K562 (cell line): Measurements from ENCODE around the gene INTS6. TPM values are rescaled to one million over a fixed set of nuclear protein-coding genes. Genes with fewer than 3 reads are reported as not detected.
A peak's percentile ranks its signal among the peaks of the same experiment; 100 is the strongest.

ENCODE experiments used
- ATAC-seq: fragments of 200-7000 bp; cut with Tn5 transposase; 3 replicates; pipeline ENCODE4 v1.9.1; 2020; ENCODE audit warnings: moderate library complexity
- BruUV-seq: library from RNA; stranded (reverse); fragments of 400-500 nt; replicated peaks from 2 replicates; lab custom pipeline; 2021; lab: Mats Ljungman, UMichigan
- CTCF ChIA-PET: fragments of 300-600 bp; formaldehyde crosslinking; extraction: SDS; loops from one replicate; lab custom pipeline; 2021; ENCODE audit warnings: low intra/inter-chr PET ratio; lab: Yijun Ruan, JAX
- POLR2A ChIA-PET: fragments of 300-600, 350-650 bp; sonication (Branson Sonifier 250); formaldehyde crosslinking; extraction: SDS; loops from one replicate; lab custom pipeline; 2021; ENCODE audit warnings: antibody characterized with exemption, inconsistent platforms; lab: Yijun Ruan, JAX
- DNase-seq, 4 experiments: peaks; one replicate each; pipeline versions ENCODE4 v3.0.0 to v3.0.0-alpha.2; 2011 to 2018; ENCODE audit warnings: low spot score in 3 of 4, mixed read lengths in 3 of 4; ENCODE audit errors: extremely low read depth in 1 of 4
- FAIRE-seq: peaks from 2 replicates; lab custom pipeline; 2011; peaks lifted over from hg19 to GRCh38; lab: Jason Lieb, UNC
- H2AFZ ChIP-seq: 2 replicates; pipeline ENCODE4 v1.6.0; 2011; ENCODE audit warnings: low read depth, low read length, control low read depth, inconsistent platforms
- H3K27ac ChIP-seq: fragments of 200-600 bp; 3 replicates; pipeline ENCODE4 v1.8.0; 2011; ENCODE audit warnings: low read depth, mild to moderate bottlenecking, control low read depth, inconsistent platforms, low read length, moderate library complexity, mixed read lengths; ENCODE audit errors: extremely low read depth
- H3K27me3 ChIP-seq, 2 experiments: fragments of 300-600 bp in 1 of 2; 2 replicates in 1 of 2; 3 replicates in 1 of 2; pipeline versions ENCODE4 v1.6.0 to v1.8.0; 2011; ENCODE audit warnings: inconsistent platforms in 2 of 2, low read length in 2 of 2, mild to moderate bottlenecking in 1 of 2, mixed read lengths in 1 of 2, moderate library complexity in 1 of 2; ENCODE audit not compliant: control insufficient read depth in 2 of 2, insufficient read depth in 2 of 2
- H3K36me3 ChIP-seq: fragments of 300-600 bp; 3 replicates; pipeline ENCODE4 v1.8.0; 2011; ENCODE audit warnings: mild to moderate bottlenecking, low read length, inconsistent platforms; ENCODE audit not compliant: control insufficient read depth, insufficient read depth
- H3K4me1 ChIP-seq, 2 experiments: fragments of 200-600 bp in 1 of 2; replicated peaks in 1 of 2; 2 replicates in 1 of 2; 3 replicates in 1 of 2; pipeline versions ENCODE4 v1.5.1 to v1.8.0; 2011; ENCODE audit warnings: inconsistent platforms in 2 of 2, low read length in 2 of 2, mild to moderate bottlenecking in 1 of 2, mixed read lengths in 1 of 2, moderate library complexity in 1 of 2; ENCODE audit not compliant: control insufficient read depth in 2 of 2, insufficient read depth in 2 of 2
- H3K4me2 ChIP-seq: 2 replicates; pipeline ENCODE4 v1.6.1; 2011; ENCODE audit warnings: low read length, control low read depth, inconsistent platforms, mixed read lengths; ENCODE audit not compliant: insufficient read depth
- H3K4me3 ChIP-seq: fragments of 200-600 bp; sonication (generic), shearing (Covaris generic); 2 replicates; pipeline ENCODE4 v1.5.1; 2016; ENCODE audit warnings: control low read depth, inconsistent platforms
- H3K79me2 ChIP-seq: fragments of 200-600 bp; 3 replicates; pipeline ENCODE4 v1.8.0; 2011; ENCODE audit warnings: low read length, inconsistent platforms; ENCODE audit not compliant: control insufficient read depth, insufficient read depth
- H3K9ac ChIP-seq, 2 experiments: 2 replicates each; pipeline versions ENCODE4 v1.6.0 to v1.6.1; 2011; ENCODE audit warnings: low read depth in 2 of 2, low read length in 2 of 2, control low read depth in 1 of 2, inconsistent platforms in 1 of 2, mild to moderate bottlenecking in 1 of 2, mixed read lengths in 1 of 2; ENCODE audit not compliant: insufficient read depth in 1 of 2
- H3K9me1 ChIP-seq: one replicate; pipeline ENCODE4 v1.6.0; 2011; ENCODE audit warnings: inconsistent platforms, mild to moderate bottlenecking, low read length, moderate library complexity; ENCODE audit not compliant: control insufficient read depth, insufficient read depth
- H3K9me3 ChIP-seq: replicated peaks from 2 replicates; pipeline ENCODE4 v1.5.1; 2011; ENCODE audit warnings: low read depth, low read length, inconsistent platforms; ENCODE audit not compliant: control insufficient read depth, insufficient read depth
- H4K20me1 ChIP-seq: replicated peaks from 2 replicates; pipeline ENCODE4 v1.6.1; 2011; ENCODE audit warnings: low read length, inconsistent platforms, mixed read lengths; ENCODE audit not compliant: control insufficient read depth, insufficient read depth
- CCNT2 ChIP-seq: IDR thresholded peaks from 2 replicates; pipeline ENCODE4 v1.6.1; 2011; ENCODE audit warnings: borderline replicate concordance, low read depth, mild to moderate bottlenecking, moderate library complexity, mixed read lengths, low read length; ENCODE audit not compliant: insufficient read length; ENCODE audit errors: extremely low read depth
- FOXM1 ChIP-seq, 2 experiments: fragments of 450-650 bp in 1 of 2; sonication (generic) in 1 of 2; formaldehyde crosslinking in 1 of 2; IDR thresholded peaks; 2 replicates each; pipeline versions ENCODE4 v1.6.1 to v1.9.0; 2017 to 2022; ENCODE audit warnings: low read depth in 2 of 2, mild to moderate bottlenecking in 2 of 2, missing genetic modification reagents in 1 of 2, moderate library complexity in 1 of 2
- HDAC1 ChIP-seq, 2 experiments: fragments of 450-650 bp; IDR thresholded peaks; 2 replicates each; pipeline ENCODE4 v1.6.1; 2016 to 2017; ENCODE audit warnings: inconsistent platforms in 1 of 2, mild to moderate bottlenecking in 1 of 2, moderate library complexity in 1 of 2
- YY1 ChIP-seq, 3 experiments: IDR thresholded peaks; 2 replicates each; pipeline ENCODE4 v1.6.1; 2011; ENCODE audit warnings: low read length in 2 of 3, mild to moderate bottlenecking in 2 of 3, moderate library complexity in 2 of 3, borderline replicate concordance in 1 of 3, control low read depth in 1 of 3, low read depth in 1 of 3; ENCODE audit not compliant: insufficient read depth in 3 of 3, insufficient replicate concordance in 2 of 3, control insufficient read depth in 1 of 3, insufficient read length in 1 of 3; ENCODE audit errors: extremely low read depth in 1 of 3
- ZNF696 ChIP-seq: fragments of 250-450 bp; sonication (Bioruptor Pico); conservative IDR thresholded peaks from 2 replicates; pipeline ENCODE4 v1.4.0; 2020; ENCODE audit warnings: mild to moderate bottlenecking, moderate library complexity
- WGBS: fragments of 100-300 bp; shearing (Covaris generic); methylation state at CpG from one replicate; pipeline ENCODE4 v1.1.6; 2016; ENCODE audit warnings: low coverage, mixed read lengths; ENCODE audit not compliant: insufficient coverage; ENCODE audit errors: missing lambda C conversion rate; 5-methylcytosine and 5-hydroxymethylcytosine counted together
- in situ Hi-C: fragments of 300-500 bp; cut with MboI; formaldehyde crosslinking; loops from 4 replicates; pipeline ENCODE4 v1.15.0; 2018; ENCODE audit warnings: inconsistent platforms, mixed read lengths
- intact Hi-C: fragments of 100-400 bp; cut with micrococcal nuclease; formaldehyde crosslinking; loops from 2 replicates; pipeline ENCODE4 v1.14.2; 2022
- polyA plus RNA-seq, 8 experiments: library from polyadenylated mRNA; depleted of rRNA in 4 of 8; stranded (reverse) in 5 of 8; unstranded in 3 of 8; fragments of >200 nt; fragmentation: Nextera tagmentation in 2 of 8; fragmentation: Illumina TruSeq in 1 of 8; extraction: Ambion mirVana in 2 of 8; extraction: Trizol in 1 of 8; gene quantifications; 2 replicates each; pipeline versions ENCODE4 v1.2.1 to v1.2.3, GENCODE V29; 2011 to 2014; ENCODE audit warnings: inconsistent platforms in 1 of 8, missing spikeins in 1 of 8
- total RNA-seq, 7 experiments: library from RNA; depleted of rRNA in 6 of 7; stranded (reverse); fragments of >200 nt in 6 of 7; fragmentation: Illumina TruSeq in 2 of 7; extraction: Trizol in 2 of 7; gene quantifications; 2 replicates each; pipeline versions ENCODE4 v1.2.1 to v1.2.3, GENCODE V29; 2011 to 2021; ENCODE audit warnings: low replicate concordance in 1 of 7
- TF ChIP-seq, protein P1 (sequence below), 3 experiments: IDR thresholded peaks in 2 of 3; conservative IDR thresholded peaks in 1 of 3; 2 replicates each; pipeline ENCODE4 v1.5.1; 2011 to 2012; ENCODE audit warnings: low read length in 3 of 3, mild to moderate bottlenecking in 3 of 3, control low read depth in 2 of 3, improper control_type of control experiment in 1 of 3, inconsistent platforms in 1 of 3, low read depth in 1 of 3, mixed read lengths in 1 of 3, moderate library complexity in 1 of 3; ENCODE audit not compliant: insufficient read depth in 2 of 3

INTS6 gene
- total and polyA plus RNA-seq, 9 of the 15 experiments (the other 6 are each of a cell fraction or from before 2014, with no cell fraction given), result 3.7 to 29.8 (median 16.1) TPM

GRCh38 chr13:51444922-51445321 lies 7.9 kb downstream of the INTS6 start:
- 0 out of 3 replicates have a peak, but pooled peaks have one; percentile 35 for ATAC-seq
- peaks cover 26% of the 10 kb centered on the region for H3K36me3 ChIP-seq
- CTCF ChIA-PET, result interaction anchor here (0.6 kb wide), 1 partner anchor 169 kb away, joined by 7 read pairs; no protein-coding TSS in a partner anchor
- FAIRE-seq, result no peak
- H4K20me1 ChIP-seq, result no peaks in the 10 kb centered on the region
- 56% methylated on average over 1 of the region's 1 CpG for WGBS
- no peaks in the 10 kb centered on the region for H3K9me3 ChIP-seq
- H3K27ac ChIP-seq, result no peak overlapping the region
- 0 out of 3 replicates have a peak, but pooled peaks cover 3% of the 10 kb centered on the region for H3K79me2 ChIP-seq
- H3K4me3 ChIP-seq, result no peak overlapping the region
- no peaks in the 10 kb centered on the region for H3K27me3 ChIP-seq
- H3K9ac ChIP-seq, result no peak overlapping the region
- in situ Hi-C loops (loop anchor here (10.0 to 25.0 kb wide), 2 partner anchors 350 to 692 kb away; partner anchors contain the start of gene NEK5), intact Hi-C loops (loop anchor here (2.0 kb wide), 1 partner anchor 352 kb away; no protein-coding TSS in a partner anchor)
- POLR2A ChIA-PET, result interaction anchor here (2.6 kb wide), 1 partner anchor 8 kb away, joined by 13 read pairs; the partner anchor contains the start of gene INTS6
- H3K4me1 ChIP-seq, result peaks cover 0 to 7% of the 10 kb centered on the region in 2 experiments; a peak in 3 of 5 replicates
- peak in 1 of 4 experiments; percentile 4 for DNase-seq
- H2AFZ ChIP-seq, result no peak overlapping the region
- no peak overlapping the region for H3K4me2 ChIP-seq
- no TSS peak for BruUV-seq
- peaks cover 6% of the 10 kb centered on the region for H3K9me1 ChIP-seq
- TF ChIP-seq YY1 (IDR thresholded peaks at IDR 0.05; ENCODE audit: borderline replicate concordance in 1 of 3, control insufficient read depth in 1 of 3, extremely low read depth in 1 of 3, insufficient read depth in 3 of 3, insufficient read length in 1 of 3, insufficient replicate concordance in 2 of 3, low read depth in 1 of 3, low read length in 2 of 3) (no peak), CCNT2 (no peak), HDAC1 (IDR thresholded peaks at IDR 0.05) (no peak), ZNF696 (no peak), FOXM1 (IDR thresholded peaks at IDR 0.05; ENCODE audit: low read depth) (no peak), FOXM1 (CRISPR knock-in tag; IDR thresholded peaks at IDR 0.05; ENCODE audit: low read depth) (no peak)
- TF ChIP-seq, protein P1, sequence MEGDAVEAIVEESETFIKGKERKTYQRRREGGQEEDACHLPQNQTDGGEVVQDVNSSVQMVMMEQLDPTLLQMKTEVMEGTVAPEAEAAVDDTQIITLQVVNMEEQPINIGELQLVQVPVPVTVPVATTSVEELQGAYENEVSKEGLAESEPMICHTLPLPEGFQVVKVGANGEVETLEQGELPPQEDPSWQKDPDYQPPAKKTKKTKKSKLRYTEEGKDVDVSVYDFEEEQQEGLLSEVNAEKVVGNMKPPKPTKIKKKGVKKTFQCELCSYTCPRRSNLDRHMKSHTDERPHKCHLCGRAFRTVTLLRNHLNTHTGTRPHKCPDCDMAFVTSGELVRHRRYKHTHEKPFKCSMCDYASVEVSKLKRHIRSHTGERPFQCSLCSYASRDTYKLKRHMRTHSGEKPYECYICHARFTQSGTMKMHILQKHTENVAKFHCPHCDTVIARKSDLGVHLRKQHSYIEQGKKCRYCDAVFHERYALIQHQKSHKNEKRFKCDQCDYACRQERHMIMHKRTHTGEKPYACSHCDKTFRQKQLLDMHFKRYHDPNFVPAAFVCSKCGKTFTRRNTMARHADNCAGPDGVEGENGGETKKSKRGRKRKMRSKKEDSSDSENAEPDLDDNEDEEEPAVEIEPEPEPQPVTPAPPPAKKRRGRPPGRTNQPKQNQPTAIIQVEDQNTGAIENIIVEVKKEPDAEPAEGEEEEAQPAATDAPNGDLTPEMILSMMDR (IDR thresholded peaks at IDR 0.05 in 2 of 3, conservative IDR thresholded peaks at IDR 0.05 in 1 of 3; ENCODE audit: insufficient read depth in 2 of 3, low read depth in 1 of 3, low read length in 3 of 3), result peak in 1 of 3 experiments; percentile 45; a peak in 2 of 6 replicates
